GM12873 (cell line): Measurements from ENCODE around the gene FERMT3.

Experiments used
- CTCF ChIP-seq: IDR thresholded peaks from 2 replicates; pipeline ENCODE4 v1.5.1; 2012; ENCODE audit warnings: low read depth, mild to moderate bottlenecking, moderate library complexity, low read length, control low read depth; ENCODE audit not compliant: insufficient read depth; ENCODE audit errors: missing control alignments

FERMT3 gene

GRCh38 chr11:64259533-64260067 lies 53.1 kb downstream of the FERMT3 start:
- no peak for TF ChIP-seq CTCF

GRCh38 chr11:64260147-64260708 lies 53.7 kb downstream of the FERMT3 start:
- TF ChIP-seq CTCF = no peak

- TF ChIP-seq CTCF = no peak
Observed at GRCh38 chr11:64261556-64262080, 55.1 kb downstream of the FERMT3 start.

- TF ChIP-seq CTCF = no peak
Observed at GRCh38 chr11:64262271-64263002, 55.9 kb downstream of the FERMT3 start.

DNA sequence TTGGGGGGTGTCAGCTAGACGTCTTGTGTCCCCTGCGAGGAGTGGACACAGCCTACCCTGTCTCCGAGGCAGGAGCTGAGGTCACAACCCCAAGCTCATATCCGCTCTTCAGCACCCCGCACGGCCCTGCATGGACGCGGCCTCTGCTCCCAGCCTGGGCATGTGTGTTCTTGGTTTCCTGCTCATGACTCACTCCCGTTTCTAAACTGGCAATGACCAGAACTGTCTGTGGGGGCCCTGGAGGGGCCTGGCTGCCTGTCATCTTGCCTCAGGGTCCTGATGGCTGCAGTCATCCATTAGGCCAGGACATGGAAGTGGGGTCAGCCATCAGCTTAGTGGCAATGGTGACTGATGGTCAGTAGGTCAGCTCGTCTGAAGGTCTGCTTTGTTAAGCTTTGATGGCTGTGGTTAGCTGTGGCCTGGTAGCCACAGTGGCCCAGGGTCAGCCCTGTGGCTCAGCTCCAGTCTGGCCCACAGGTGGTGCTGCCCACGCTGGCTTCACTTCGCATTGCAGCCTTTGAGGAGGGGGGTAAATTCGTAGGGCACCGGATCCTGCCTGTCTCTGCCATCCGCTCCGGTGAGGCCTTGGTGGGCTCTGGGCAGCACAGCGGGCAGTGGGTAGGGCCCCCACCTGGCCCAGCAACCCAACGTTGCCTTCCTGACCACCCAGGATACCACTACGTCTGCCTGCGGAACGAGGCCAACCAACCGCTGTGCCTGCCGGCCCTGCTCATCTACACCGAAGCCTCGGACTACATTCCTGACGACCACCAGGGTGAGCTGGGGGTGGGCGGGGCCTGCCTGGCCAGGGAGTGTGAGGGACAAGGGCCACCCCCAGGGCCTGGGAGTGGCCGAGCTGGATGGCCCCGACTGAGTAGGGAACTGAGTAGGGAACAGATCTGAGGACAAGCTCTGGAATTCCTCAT lies 56.8 kb downstream of the FERMT3 start:
- TF ChIP-seq CTCF = no peak

DNA sequence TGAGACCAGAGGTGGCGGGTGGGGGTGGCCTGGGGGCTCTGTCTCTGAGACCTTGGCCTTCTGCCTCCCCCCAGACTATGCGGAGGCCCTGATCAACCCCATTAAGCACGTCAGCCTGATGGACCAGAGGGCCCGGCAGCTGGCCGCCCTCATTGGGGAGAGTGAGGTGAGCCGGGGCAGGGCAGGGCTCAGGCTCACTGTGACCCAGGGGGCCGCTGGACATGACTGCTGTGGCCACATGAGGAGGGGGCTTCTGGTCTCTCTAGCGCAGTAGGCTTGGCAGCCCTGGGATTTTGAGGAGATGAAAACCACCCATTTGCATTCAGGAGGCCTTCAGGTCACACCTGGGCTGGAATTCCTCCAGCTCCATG lies 57.4 kb downstream of the FERMT3 start:
- no peak for TF ChIP-seq CTCF
